ENCODE data around the gene SKIDA1.
"Not testable (repeated sequence)": the region's sequence is repeated elsewhere in the genome, so short reads cannot be mapped to it uniquely, and the experiment has no call there.

The SKIDA1 gene

DNA sequence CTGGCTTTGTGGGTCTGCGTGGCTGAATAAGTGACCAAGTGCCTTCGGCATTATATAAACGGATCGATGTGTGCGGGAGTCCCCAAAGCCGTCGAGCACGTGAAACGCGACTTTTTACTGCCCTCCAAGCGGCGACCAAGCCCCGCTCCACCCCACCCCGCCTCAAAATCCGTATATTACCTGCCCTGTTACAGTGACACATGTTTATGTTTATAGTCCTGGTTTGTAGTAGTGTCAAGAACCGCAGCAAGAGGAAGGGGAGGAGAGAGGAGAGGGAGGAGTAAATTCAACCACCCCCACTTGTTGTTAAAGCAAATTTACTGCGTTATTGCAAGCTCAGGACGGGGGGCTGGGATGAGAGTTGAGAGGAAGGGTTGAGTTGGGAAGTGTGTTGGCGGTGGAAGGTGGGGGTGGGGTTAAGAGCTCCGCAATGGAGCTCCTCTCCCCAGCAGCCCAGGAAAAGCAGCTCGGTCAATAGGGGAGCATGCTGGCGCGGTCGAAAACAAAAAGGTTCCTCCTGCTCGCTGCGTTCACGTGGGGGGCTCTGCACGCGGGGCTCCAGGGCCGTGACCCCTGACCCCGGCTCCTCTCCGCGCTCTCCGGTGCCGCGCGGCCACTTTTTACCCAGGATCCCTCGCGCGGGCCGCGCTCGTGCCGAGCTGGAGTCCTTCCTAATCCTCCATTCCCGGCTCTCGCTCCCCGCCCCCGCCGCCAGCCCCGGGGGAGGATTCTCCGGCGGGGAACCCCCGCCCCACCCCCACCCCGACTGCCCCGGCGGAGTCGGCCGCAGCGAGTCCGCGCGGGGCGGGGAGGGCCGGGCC, at the start of gene SKIDA1:
Gene SKIDA1, minus strand, starts transcription at position 316 of the 821 bp plus-strand sequence. CDS start 7,860 bp downstream, outside the sequence.
- DNase-seq (ENCODE audit: low read depth), result no peak

DNA sequence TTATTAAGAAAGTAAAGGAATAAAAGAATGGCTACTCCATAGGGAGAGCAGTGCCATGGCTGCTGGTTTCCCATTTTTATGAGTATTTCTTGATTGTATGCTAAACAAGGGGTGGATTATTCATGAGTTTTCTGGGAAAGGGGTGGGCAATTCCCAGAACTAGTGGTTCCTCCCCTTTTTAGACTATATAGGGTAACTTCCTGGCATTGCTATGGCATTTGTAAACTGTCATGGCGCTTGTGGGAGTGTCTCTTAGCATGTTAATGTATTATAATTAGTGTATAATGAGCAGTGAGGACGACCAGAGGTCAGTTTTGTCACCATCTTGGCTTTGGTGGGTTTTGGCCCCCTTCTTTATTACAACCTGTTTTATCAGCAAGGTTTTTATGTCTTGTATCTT, 49.0 kb upstream of the SKIDA1 start:
- not testable (repeated sequence) for DNase-seq (ENCODE audit: low read depth)

DNA sequence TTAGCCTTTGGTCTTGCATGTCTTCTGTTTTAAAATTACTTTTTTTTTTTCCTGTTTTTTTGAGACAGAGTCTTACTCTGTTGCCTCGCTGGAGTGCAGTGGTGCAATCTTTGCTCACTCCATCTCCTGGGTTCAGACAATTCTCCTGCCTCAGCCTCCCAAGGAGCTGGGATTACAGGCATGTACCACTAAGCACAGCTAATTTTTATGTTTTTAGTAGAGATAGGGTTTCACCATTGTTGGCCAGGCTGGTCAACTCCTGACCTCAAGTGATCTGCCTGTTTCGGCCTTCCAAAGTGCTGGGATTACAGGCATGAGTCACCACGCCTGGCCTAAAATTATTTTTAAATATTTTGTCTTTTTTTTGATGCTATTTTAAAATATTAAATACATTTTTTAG, 47.1 kb upstream of the SKIDA1 start:
- peak; percentile 4 for DNase-seq (ENCODE audit: low read depth)

DNA sequence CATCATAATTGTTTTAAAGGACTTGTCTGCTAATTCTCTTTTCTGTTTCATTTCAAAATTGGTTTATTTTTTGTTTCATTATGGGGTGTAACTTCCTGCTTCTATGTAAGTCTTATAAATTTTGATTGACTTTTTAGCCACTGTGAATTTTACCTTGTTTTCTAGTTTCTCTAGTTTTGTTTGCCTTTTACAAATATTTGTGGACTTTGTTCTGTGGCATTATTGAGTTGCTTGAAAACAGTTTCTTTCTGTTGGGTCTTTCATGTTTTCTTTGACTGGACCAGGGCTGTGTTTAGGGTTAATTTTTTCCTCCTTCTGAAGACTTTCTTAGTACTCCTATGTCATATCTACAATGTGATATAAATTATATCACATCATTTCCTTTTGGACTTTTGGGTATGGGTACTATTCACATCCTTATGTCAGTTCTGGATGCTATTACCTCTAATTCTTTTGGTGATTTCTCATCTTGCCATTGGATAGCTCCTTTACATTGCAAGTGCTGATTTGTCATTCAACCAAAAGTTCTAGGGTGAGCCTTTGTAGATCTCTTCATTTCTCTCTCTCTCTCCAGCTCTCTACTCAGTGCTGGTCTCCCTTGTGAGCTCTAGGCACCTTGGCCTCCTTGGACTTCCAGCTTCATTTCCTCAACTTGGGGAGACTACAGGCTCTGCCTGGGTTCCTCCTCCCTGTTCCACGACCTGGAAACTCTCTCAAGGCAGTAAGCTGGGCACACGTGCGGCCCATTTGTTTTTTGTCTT, 45.5 kb upstream of the SKIDA1 start:
- no peak for DNase-seq (ENCODE audit: low read depth)

DNA sequence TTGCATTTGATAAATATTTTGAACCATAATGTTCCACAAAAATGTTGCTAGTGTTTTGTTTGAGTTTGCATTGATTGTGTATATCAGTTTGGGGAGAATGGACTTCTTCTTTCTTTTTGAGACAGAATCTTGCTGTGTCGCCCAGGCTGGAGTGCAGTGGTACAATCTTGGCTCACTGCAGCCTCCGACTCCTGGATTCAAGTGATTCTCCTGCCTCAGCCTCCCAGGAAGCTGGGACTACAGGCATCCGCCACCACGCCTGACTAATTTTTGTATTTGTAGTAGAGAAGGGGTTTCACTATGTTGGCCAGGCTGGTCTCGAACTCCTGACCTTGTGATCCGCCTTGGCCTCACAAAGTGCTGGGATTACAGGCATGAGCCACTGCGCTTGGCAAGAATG, 33.5 kb upstream of the SKIDA1 start:
- not testable (repeated sequence) for DNase-seq (ENCODE audit: low read depth)

DNA sequence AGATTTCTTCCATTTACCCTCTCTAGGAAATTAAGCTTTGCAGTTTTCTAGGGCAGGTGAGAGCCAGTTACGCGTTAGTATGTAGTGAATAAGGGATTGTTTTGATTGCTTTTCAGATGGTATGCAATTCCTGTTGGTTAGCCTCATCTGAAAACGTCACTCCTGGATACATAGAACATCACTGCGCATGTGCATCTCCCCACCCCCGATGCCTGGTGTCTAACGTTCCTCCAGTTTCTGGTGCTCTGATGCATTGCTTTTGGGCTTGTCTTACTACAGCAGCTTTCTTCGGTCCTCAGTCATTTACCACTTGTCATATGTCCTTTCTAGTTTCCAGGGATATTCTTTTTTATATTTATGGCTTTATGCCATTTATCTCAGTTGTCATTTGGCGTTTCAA, 31.0 kb upstream of the SKIDA1 start:
- no peak for DNase-seq (ENCODE audit: low read depth)

DNA sequence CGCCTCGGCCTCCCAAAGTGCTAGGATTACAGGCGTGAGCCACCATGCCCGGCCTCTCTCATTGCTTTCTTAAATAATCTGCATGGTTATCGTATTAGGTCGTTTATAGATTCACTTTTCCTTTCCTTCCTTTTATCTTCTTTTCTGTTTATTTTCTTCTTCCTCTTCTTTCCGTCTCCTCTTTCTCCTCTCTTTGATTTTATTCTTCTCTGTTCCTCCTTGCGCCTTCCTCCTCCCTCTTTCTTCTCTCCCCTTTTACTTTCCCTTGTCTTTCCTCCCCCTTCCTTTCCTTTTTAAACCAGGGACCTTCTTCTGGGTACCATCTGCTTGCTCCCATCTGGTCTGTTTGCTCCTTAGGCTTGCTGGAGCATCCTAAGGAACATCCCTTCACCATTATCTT, 27.2 kb upstream of the SKIDA1 start:
- no peak for DNase-seq (ENCODE audit: low read depth)

DNA sequence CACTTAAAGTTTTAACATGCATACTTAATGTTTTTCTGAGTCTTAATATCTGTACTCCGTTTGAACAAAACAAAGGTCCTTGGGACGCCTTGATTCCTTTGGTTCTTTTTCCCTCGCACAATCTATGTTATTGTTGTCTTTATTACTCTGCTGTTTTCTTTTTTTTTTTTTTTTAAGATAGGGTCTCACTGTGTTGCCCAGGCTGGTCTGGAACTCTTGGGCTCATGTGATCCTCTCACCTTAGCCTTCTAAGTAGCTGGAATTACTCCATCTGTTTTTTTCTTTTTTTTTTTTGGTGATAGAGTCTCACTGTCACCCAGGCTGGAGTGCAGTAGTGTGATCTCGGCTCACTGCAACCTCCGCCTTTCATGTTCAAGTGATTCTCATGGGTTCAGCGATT, 21.8 kb upstream of the SKIDA1 start:
- DNase-seq (ENCODE audit: low read depth), result no peak

DNA sequence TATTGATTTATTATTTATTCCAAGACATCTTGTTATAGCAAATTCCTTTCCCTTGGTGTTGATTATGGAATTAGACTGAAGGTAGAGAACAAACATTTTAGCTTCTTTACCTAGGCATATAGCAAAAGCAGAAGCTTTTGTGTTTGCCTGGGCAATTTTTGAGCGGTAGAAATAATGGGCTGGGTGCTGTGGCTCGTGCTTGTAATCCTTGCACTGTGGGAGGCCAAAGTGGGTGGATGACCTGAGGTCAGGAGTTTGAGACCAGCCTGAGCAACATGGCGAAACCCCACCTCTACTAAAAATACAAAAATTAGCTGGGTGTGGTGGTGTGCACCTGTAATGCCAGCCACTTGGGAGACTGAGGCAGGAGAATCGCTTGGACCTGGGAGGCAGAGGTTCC, 15.2 kb upstream of the SKIDA1 start:
- DNase-seq (ENCODE audit: low read depth), result not testable (repeated sequence)

DNA sequence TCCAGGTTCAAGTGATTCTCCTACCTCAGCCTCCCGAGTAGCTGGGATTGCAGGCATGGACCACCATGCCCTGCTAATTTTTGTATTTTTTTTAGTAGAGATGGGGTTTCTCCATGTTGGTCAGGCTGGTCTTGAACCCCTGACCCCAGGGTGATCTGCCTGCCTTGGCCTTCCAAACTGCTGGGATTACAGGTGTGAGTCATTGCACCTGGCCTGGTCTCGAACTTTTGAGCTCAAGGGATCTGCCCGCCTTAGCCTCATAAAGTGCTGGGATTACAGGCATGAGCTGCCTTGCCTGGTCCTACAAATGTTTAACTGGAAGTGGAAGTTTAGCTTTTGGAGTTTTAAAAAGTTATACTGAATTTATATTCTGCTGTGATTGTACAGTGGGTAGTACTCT, 11.4 kb upstream of the SKIDA1 start:
- DNase-seq (ENCODE audit: low read depth), result no peak

DNA sequence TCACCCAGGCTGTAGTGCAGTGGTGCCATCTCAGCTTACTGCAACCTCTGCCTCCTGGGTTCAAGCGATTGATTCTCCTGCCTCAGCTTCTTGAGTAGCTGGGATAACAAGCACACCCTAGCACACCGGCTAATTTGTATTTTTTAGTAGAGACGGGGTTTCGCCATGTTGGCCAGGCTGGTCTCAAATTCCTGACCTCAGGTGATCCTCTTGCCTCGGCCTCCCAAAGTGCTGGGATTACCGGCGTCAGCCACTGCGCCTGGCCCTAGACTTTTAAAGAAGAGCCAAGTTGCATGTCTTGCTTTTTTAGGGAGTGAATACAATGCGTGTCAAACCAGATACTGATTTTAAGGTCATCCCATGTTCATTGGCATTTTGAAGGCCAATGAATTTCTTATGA, 10.5 kb upstream of the SKIDA1 start:
- not testable (repeated sequence) for DNase-seq (ENCODE audit: low read depth)

DNA sequence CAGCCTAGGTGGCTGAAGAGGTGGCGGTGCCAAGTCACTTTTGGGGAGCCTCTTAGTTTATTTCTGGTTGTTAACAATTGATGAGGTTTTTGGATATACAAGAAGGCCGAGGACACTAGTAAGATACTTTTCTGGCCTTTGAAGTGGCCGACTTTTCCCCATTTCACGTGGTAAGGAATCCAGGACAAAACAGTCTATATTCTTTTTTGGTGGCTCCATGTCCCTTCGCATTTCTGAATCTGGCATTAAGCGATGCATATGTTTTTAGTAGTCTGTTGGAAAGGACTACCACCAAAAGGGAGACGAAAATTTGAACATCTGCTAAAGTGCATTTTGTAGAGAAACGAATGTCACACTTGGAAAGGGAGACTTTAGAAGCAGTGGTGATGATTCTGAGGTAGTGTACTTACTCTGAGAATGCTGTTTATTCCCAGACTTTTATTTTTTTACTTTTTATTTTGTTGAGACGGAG, 10.0 kb upstream of the SKIDA1 start:
- DNase-seq (ENCODE audit: low read depth), result no peak

DNA sequence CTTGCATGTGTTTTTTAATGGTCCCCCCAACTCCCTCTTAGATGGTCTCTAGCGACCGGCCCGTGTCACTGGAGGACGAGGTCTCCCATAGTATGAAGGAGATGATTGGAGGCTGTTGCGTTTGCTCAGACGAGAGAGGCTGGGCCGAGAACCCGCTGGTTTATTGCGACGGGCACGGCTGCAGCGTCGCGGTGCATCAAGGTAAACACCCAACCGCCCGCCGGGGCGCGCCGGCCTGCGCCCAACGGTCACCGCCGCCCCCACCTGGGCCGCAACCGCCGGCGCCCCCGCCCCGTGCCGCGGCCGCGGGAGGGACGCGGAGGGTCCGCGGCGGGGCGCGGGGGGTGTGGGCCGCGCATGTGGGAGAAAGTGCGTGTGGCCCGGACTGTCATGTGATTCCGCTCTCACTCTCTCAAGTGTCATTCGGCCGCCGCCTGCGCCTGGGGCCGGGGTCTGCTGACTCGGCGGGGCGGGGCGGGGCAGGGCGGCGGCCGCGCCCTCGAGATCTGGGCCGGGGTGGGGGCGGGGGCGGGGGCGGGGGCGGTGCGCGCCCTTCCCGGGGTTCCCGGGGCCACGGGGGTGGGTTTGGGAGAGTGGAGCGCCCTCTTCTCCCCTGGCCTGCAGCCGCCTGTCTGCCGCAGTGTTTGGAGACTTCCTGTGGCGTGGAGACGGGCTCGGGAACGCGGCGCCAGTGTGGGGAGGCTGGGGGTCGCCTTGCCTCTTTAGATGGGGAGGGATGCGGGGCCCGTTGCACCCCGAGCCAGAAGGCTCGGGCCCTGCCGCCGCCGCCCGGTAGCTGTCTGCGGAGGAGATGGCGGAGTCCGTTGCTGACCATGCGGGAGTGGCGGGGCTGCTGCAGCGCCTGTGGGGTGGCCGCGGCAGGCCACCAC, 9.4 kb upstream of the SKIDA1 start:
- no peak for DNase-seq (ENCODE audit: low read depth)

DNA sequence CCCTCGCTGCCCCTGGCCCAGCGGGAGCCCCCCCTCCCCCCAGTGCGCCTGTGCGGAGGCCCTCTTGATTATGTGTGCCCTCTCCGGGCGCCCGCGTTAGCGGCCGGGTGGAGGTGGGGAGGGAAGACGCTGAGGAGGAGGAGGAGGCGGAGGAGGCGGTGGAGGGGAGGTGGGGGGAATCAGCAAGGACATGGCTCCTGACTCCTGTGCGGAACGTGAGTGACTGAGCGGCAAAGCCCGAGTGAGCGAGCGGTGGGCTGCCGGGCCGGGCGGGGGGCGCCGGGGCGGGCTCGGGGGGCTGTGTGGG, 8.8 kb upstream of the SKIDA1 start:
- no peak for DNase-seq (ENCODE audit: low read depth)

DNA sequence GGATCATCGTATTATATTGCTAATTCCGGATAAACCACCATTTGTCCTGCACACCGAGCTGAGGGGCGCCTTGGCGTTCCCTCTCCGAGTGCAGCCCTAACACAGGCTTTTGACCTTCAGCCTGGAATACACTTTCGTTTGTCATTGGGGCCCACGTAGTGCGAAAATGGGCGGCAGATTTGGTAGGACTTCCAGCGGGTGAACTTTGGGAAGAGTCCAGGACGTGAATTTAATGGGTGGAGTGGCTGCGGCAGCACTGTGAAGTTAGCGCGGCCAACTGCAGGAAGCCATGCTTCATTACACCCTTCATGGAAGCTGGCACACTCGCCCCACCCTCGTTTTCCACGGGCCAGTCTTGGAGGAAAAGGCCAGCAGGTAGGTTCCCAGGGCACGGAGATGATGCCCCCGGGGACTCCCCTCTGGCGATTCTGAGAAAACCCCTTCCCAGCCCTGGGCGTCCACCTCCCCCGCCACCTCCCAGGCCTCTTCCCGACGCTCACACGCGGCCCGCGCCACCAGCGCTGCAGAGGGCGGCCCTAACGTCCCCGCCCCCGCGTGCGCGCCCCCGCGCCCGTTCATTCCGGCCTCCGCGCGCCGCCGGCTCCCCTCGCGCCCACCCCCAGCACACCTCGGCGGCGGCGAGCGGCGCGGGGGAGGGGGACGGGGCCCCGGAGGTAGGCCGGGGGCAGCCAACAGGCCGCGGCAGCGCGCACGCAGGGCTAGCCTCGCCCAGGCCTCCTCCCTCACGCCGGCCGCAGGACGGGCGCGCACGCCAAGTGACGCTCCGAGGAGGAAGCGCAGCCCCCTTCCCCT, 8.2 kb upstream of the SKIDA1 start, which contains the start of gene MLLT10:
Gene MLLT10, plus strand, starts transcription at position 766 of the 813 bp plus-strand sequence. CDS start 413 bp downstream, outside the sequence.
- DNase-seq (ENCODE audit: low read depth), result no peak

DNA sequence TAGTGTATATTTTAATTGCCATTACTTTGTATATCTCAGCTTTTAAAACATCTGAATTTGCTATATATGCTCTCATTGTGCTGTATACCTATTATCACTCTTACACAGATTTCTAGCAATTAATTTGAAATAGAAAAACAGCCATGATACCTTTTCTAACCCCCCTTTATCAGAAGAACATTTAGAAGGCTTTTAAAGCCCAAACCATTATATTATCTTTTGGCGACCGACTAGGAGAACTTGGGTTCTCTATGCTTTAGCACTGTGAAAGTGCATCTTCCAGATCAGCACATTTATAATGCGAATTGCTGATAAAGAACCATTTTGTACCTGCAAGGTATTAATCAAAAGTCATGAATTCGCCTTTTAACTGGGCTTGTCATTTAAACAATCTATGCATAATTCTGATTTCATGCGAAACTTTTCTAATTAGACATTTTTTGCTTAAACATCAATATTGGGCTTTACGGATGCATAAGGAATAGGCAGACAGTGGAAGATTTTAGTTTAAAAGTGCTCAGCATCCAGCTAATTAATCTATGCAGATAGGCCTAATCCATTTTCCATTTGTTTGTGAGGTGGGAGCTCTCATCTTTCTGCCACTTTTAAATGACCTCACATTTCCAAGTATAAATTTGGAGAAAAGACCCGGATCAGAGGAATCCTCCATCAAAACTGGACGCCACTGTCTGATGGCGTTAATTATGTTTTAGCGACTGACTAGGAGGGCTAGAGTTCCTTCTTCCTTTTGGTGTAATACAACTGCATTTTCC, 7.4 kb upstream of the SKIDA1 start:
- no peak for DNase-seq (ENCODE audit: low read depth)

DNA sequence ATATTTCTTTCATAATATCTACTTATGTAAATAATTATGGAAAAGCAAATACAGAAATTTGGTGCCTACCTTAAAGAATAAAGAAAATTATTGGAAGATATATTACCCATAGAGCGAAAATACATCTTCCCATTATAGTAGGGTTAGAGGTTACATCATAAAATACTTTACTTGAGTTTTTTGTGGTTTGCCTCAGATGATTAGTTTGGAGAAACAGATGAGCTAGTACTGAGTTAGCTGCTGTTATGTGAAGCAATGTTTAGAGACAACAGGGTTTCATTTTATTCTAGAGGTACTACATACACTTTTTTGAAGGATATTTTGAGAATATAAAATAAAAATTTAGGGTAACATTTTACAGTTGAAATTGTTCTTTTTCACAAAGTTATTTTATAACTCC, 5.7 kb upstream of the SKIDA1 start:
- no peak for DNase-seq (ENCODE audit: low read depth)

DNA sequence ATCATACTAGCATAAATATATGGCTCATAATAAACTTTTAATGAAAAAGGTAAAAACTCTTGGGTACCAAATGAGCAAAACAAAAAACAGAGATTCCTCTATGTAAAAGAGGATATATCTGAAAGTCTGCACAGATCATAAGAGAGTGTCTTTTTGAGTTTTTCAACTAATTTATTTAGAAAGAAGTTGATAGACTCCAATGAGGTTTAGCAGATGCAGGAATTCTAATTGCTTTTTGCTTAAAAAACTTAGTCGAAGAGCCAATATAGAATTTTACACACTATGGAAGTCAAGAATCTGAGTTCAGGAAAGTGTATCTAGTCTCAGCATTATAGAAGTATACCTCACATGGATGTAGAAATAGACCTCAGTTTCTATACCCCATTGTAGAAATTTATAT, 5.2 kb upstream of the SKIDA1 start:
- no peak for DNase-seq (ENCODE audit: low read depth)

DNA sequence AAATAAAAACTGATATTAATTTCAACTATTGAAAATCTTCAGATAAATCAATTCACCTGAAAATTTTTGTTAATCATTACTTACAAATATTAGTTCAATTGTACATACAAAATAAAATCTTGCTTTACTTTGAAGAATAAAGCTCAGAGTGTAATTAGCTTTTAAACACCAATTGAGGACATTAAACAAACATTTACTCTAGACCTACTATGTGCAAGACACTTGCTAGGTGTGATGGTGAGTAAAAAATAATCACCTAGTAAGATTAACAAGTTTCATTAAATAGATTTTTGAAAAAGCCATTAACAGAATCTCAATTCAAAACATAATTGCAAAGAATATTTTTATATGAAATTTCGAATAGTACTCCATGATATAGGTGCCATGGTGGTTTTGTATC, 4.7 kb upstream of the SKIDA1 start:
- no peak for DNase-seq (ENCODE audit: low read depth)

DNA sequence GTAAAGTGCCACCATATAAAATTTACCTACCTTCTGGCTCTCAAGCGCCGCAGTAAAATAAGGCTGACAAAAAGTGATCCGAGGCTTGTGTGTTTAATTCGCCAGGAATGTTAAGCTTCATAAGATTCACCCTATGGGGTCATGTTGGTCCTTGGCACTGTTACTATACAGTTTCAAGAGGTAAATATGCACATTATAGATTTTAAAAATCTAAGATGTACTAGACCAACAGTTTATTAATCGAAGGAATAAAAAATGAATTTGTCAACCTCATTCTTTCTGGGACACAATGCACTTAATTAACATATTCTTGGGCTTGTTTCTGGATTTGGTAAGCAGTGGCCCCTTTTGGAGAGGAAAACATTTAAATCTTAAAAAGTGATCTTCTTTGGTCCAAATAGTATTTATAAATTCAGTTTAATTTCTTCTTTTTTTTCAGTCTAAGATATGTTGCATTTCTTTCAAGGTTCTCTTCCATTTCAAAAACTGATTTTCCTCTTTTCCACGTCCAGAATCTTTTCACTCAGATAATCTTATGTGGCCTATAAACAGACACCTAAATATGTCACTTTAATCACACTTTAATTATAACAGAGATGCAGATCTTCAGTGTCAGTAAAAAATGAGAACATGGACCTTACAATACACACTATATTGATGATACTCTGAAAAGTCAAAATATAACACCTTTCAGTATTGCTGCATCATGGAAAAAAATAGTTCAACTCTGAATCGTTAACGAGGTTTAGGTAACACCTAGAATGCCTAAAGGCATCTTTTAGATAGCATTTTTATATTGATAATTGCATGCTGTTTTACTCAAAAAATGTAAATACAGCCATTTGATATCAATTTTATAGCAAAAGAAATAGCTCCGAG, 3.8 kb upstream of the SKIDA1 start:
- no peak for DNase-seq (ENCODE audit: low read depth)
